Iris pigment epithelial cell (primary cell): Measurements from ENCODE around the gene ASXL1.

Experiments used
- DNase-seq: peaks from one replicate; pipeline ENCODE4 v3.0.0-alpha.2; 2011; ENCODE audit warnings: low read depth

Gene ASXL1

GRCh38 chr20:32337937-32338661 lies 20.0 kb upstream of the ASXL1 start:
- DNase-seq = no peak

- DNase-seq = no peak
Measured at GRCh38 chr20:32338665-32339064, 19.5 kb upstream of the ASXL1 start.

DNA sequence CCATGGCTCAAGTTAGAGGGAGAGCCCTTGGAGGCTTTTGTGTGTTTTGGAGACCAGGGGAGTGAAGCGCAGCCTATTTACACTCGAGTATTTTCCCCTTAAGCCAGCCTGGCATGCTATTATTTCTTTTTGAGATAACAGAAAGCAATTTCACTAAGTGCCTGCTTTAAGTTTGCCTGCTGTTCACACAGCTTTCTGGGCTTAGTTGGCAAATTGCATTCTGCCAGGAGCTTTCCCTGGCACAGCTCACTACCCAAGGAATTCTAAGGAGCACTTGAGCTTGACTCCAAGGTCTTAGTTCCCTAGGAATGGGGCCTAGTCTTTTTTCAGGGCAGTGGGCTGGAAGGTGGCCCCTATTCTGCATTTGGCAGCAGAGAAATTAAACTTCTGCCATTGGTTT lies 19.0 kb upstream of the ASXL1 start:
- no peak for DNase-seq

DNA sequence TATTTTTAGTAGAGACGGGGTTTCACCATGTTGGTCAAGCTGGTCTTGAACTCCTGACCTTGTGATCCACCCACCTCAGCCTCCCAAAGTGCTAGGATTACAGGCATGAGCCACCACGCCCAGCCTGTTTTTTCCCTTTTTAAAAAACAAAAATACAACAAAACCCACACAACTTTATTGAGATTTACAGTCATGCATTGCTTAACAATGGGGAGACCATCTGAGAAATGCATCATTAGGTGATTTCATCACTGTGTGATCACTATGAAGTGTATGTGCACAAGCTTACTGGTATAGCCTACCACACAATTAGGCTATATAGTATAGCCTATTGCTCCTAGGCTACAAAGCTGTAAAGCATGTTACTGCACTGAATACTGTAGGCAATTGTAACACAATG lies 17.1 kb upstream of the ASXL1 start:
- DNase-seq = peak; percentile 67

- peak; percentile 87 for DNase-seq
Measured at GRCh38 chr20:32343439-32343838, 14.7 kb upstream of the ASXL1 start.

- no peak for DNase-seq
Measured at GRCh38 chr20:32344835-32345506, 13.2 kb upstream of the ASXL1 start.

GRCh38 chr20:32348207-32348606 lies 9.9 kb upstream of the ASXL1 start:
- DNase-seq = no peak

GRCh38 chr20:32350421-32350820 lies 7.7 kb upstream of the ASXL1 start:
- no peak for DNase-seq

GRCh38 chr20:32352121-32352720 lies 5.9 kb upstream of the ASXL1 start:
- no peak for DNase-seq

GRCh38 chr20:32353848-32354496 lies 4.2 kb upstream of the ASXL1 start:
- DNase-seq = no peak

DNA sequence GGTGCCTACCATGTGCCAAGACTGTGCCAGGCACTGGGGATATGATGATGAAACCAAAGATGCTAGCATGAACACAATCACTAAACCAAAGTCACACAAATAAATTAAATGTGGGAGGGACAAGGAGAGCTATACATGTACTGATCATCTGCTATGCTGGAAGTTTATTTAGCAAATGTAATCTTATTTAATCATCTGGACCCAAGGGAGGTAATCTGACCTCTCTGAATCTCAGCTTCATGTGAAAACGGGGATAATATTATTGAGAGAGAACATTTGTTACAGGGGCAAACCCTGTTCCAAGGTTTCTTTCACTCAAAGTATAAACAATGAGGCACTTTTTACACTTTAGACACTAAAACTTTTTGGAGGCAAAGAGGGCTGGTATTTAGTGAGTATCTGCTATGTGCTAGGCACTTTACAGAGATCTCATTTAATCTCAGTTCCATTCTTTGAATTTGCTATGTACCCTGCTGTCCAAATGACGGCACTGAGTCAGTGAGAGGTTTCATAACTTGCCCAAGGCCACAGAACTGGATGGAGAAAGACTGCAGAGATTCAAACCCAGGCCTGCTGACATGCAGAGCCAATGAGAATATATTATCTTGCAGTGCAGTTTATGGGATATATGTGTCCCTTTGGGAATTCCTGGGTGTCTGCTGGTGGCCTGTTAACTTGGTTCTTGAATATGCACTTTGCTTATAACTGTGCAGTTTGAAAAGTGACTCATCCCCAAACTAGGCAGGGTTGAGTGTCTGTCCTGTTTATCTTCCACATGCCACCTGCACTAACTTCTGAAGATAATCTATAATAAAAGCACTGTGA lies 3.3 kb upstream of the ASXL1 start:
- peak; percentile 86 for DNase-seq

GRCh38 chr20:32355417-32355841 lies 2.7 kb upstream of the ASXL1 start:
- no peak for DNase-seq

GRCh38 chr20:32355907-32356621 lies 2.1 kb upstream of the ASXL1 start:
- peak; percentile 79 for DNase-seq

DNA sequence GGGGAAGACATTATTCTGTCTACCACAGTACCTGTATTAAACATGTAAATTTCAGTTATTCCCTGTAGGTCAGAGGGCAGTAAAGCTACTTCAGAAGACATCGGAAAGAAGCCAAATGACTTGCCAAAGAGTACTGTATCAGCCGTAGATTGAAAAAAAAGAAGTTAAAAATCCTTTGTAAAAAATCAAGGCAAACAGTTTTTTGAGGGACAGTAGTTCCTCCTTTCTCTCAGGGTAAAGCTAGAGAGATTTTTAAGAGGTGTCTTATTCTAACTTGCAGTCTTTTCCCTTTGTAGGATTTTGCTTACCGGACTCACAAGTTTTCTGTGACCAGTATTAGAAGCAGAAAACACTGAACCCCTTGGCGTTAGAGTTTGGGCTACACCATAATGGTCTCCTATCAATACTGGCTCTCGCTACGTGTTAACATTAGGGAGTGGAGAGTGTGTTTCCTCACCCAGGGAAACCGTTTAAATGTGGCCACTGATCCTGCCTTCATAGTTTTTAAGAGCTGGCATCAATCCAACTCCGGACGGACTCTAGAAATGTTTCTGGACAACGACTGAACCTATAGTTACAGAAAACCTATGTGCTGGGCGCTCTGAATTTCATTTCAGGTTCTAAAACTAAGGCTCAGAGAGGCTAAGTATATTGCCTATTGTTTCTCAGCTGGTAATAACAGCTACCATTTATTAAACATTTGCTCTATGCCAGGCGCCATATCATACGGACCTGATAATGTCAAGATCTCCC lies 1.3 kb upstream of the ASXL1 start:
- DNase-seq = no peak

- DNase-seq = peak; percentile 69
Measured at GRCh38 chr20:32357375-32357868, 709 bp upstream of the ASXL1 start.

DNA sequence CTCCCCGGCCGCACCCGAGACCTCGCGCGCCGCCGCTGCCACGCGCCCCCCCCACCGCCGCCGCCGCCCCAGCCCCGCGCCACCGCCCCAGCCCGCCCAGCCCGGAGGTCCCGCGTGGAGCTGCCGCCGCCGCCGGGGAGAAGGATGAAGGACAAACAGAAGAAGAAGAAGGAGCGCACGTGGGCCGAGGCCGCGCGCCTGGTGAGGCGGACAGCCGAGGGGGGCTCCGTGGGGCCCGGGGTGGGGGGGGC lies 426 bp downstream of the ASXL1 start:
- no peak for DNase-seq

- peak; percentile 53 for DNase-seq
Measured at GRCh38 chr20:32358883-32359632, 927 bp downstream of the ASXL1 start.

GRCh38 chr20:32359633-32360332 lies 1.7 kb downstream of the ASXL1 start:
- DNase-seq = no peak

- no peak for DNase-seq
Measured at GRCh38 chr20:32360333-32360634, 2.2 kb downstream of the ASXL1 start.
